OCI-LY1 (cell line): ENCODE measurements around the gene E2F6.

ENCODE experiments used
- CTCF ChIP-seq: fragments of 200-600 bp; sonication (generic), shearing (Covaris generic); IDR thresholded peaks from 2 replicates; pipeline ENCODE4 v1.5.1; 2017; ENCODE audit warnings: mild to moderate bottlenecking, antibody characterized with exemption, low read length, moderate library complexity, mixed read lengths
- EZH2 ChIP-seq: fragments of 200-600 bp; sonication (generic), shearing (Covaris generic); IDR thresholded peaks from 2 replicates; pipeline ENCODE4 v1.8.0; 2017; ENCODE audit warnings: borderline replicate concordance, mixed run types, mild to moderate bottlenecking, antibody characterized with exemption, low read length, moderate library complexity, mixed read lengths

DNA sequence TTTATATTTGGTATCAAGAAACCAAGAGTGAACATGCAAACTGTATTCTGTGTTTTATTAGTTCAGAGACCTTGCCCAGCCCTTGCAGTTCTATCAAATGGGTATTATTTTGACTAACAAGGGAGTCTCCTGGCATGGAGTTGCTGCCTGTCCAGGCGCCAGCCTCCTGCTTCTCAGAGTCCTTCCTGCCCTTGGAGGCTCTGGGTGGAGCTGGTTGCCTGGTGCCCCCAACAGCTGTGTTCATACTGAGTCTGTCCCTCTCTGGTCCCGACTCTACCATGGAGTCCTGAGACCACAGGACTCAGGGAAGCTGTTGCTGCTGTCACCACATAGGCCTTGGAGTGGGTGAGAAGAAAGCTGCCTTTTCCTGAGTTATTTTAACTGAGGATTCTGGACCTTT, 41.6 kb upstream of the E2F6 start:
- TF ChIP-seq CTCF (no peak), EZH2 (no peak)
